H1 (cell line): Measurements from ENCODE around the gene ADCY2. TPM values are rescaled to one million over a fixed set of nuclear protein-coding genes. Genes with fewer than 3 reads are reported as not detected.

Experiments used
- CTCF ChIA-PET: fragments of 300-600 bp; sonication (Branson Sonifier 250); formaldehyde crosslinking; loops from one replicate; lab custom pipeline; 2021; ENCODE audit not compliant: partially characterized antibody; lab: Charles Lee
- POLR2A ChIA-PET: fragments of 300-600 bp; sonication (Branson Sonifier 250); formaldehyde crosslinking; loops from one replicate; lab custom pipeline; 2021; ENCODE audit warnings: inconsistent platforms; ENCODE audit not compliant: partially characterized antibody; lab: Charles Lee
- DNase-seq, 2 experiments: peaks; one replicate each; pipeline versions ENCODE4 v3.0.0 to v3.0.0-alpha.2; 2010 to 2022; ENCODE audit warnings: low spot score in 2 of 2, low read depth in 1 of 2, mixed read lengths in 1 of 2
- FAIRE-seq: peaks from 2 replicates; lab custom pipeline; 2011; peaks lifted over from hg19 to GRCh38; lab: Jason Lieb, UNC
- H2AFZ ChIP-seq: 2 replicates; pipeline ENCODE4 v1.8.1; 2012; ENCODE audit warnings: low read length, inconsistent platforms
- H2AK5ac ChIP-seq: 2 replicates; pipeline ENCODE4 v1.6.1; 2013; ENCODE audit warnings: low read depth, low read length
- H2BK120ac ChIP-seq: replicated peaks from 2 replicates; pipeline ENCODE3; 2013; ENCODE audit warnings: low read depth, low read length, inconsistent platforms
- H2BK12ac ChIP-seq: 2 replicates; pipeline ENCODE4 v1.6.1; 2013; ENCODE audit warnings: low read depth, low read length
- H2BK15ac ChIP-seq: 2 replicates; pipeline ENCODE4 v1.6.1; 2013; ENCODE audit warnings: low read length
- H2BK20ac ChIP-seq: 2 replicates; pipeline ENCODE4 v1.6.1; 2013; ENCODE audit warnings: low read length
- H2BK5ac ChIP-seq: 2 replicates; pipeline ENCODE4 v1.6.1; 2013; ENCODE audit warnings: low read depth, low read length
- H3K14ac ChIP-seq: 2 replicates; pipeline ENCODE4 v1.6.1; 2013; ENCODE audit warnings: inconsistent platforms; ENCODE audit not compliant: insufficient read length
- H3K18ac ChIP-seq: 2 replicates; pipeline ENCODE4 v1.6.1; 2013; ENCODE audit warnings: low read length; ENCODE audit errors: extremely low read depth
- H3K23ac ChIP-seq: 2 replicates; pipeline ENCODE4 v1.6.1; 2013; ENCODE audit warnings: inconsistent platforms; ENCODE audit not compliant: insufficient read length
- H3K23me2 ChIP-seq: 2 replicates; pipeline ENCODE4 v1.6.1; 2013; ENCODE audit warnings: low read depth, low read length
- H3K27ac ChIP-seq: 2 replicates; pipeline ENCODE4 v1.6.1; 2011; ENCODE audit warnings: low read depth, low read length, inconsistent platforms
- H3K27me3 ChIP-seq, 4 experiments: replicated peaks in 1 of 4; 1 replicate in 1 of 4; 2 replicates in 3 of 4; pipeline versions ENCODE4 v1.6.1 to v1.8.1; 2011 to 2013; ENCODE audit warnings: low read length in 3 of 4, mild to moderate bottlenecking in 3 of 4, inconsistent platforms in 2 of 4, mixed read lengths in 2 of 4, moderate library complexity in 1 of 4; ENCODE audit not compliant: control insufficient read depth in 3 of 4, insufficient read depth in 3 of 4; ENCODE audit errors: extremely low read depth in 1 of 4
- H3K36me3 ChIP-seq, 4 experiments: 2 replicates each; pipeline versions ENCODE4 v1.6.1 to v1.8.1; 2011 to 2013; ENCODE audit warnings: mild to moderate bottlenecking in 4 of 4, low read length in 3 of 4, moderate library complexity in 2 of 4, control low read depth in 1 of 4, inconsistent platforms in 1 of 4; ENCODE audit not compliant: insufficient read depth in 4 of 4, control insufficient read depth in 2 of 4
- H3K4ac ChIP-seq: replicated peaks from 2 replicates; pipeline ENCODE3; 2013; ENCODE audit warnings: low read length, low read depth, mixed read lengths, inconsistent platforms; ENCODE audit not compliant: insufficient read length
- H3K4me1 ChIP-seq, 4 experiments: replicated peaks in 1 of 4; 1 replicate in 1 of 4; 2 replicates in 3 of 4; pipeline versions ENCODE4 v1.6.1 to v1.8.1; 2011 to 2013; ENCODE audit warnings: low read length in 3 of 4, inconsistent platforms in 2 of 4, mixed read lengths in 1 of 4; ENCODE audit not compliant: insufficient read depth in 4 of 4, control insufficient read depth in 3 of 4
- H3K4me2 ChIP-seq, 2 experiments: 2 replicates each; pipeline versions ENCODE4 v1.6.1 to v1.8.1; 2011 to 2013; ENCODE audit warnings: low read depth in 2 of 2, low read length in 2 of 2, control low read depth in 1 of 2, inconsistent platforms in 1 of 2, mild to moderate bottlenecking in 1 of 2; ENCODE audit not compliant: insufficient read depth in 1 of 2
- H3K4me3 ChIP-seq, 4 experiments: fragments of 200-600, 300-600 bp in 1 of 4; sonication (generic), shearing (Covaris generic), sonication (Bioruptor Twin) in 1 of 4; 2 replicates each; pipeline versions ENCODE4 v1.5.1 to v1.8.1; 2011 to 2016; ENCODE audit warnings: low read length in 4 of 4, low read depth in 3 of 4, control low read depth in 2 of 4, inconsistent platforms in 2 of 4, mild to moderate bottlenecking in 2 of 4, mixed read lengths in 1 of 4, moderate library complexity in 1 of 4; ENCODE audit not compliant: insufficient read depth in 2 of 4; ENCODE audit errors: extremely low read depth in 1 of 4
- H3K56ac ChIP-seq: replicated peaks from 2 replicates; pipeline ENCODE3; 2013; ENCODE audit warnings: low read depth, mild to moderate bottlenecking, mixed read lengths, low read length, inconsistent platforms; ENCODE audit not compliant: insufficient read length
- H3K79me1 ChIP-seq: 2 replicates; pipeline ENCODE4 v1.6.1; 2013; ENCODE audit warnings: low read depth, low read length, control low read depth
- H3K79me2 ChIP-seq, 2 experiments: 2 replicates each; pipeline versions ENCODE4 v1.6.1 to v1.8.1; 2012 to 2013; ENCODE audit warnings: low read length in 2 of 2, mild to moderate bottlenecking in 2 of 2, inconsistent platforms in 1 of 2; ENCODE audit not compliant: insufficient read depth in 2 of 2, control insufficient read depth in 1 of 2
- H3K9ac ChIP-seq, 4 experiments: replicated peaks in 1 of 4; 1 replicate in 1 of 4; 2 replicates in 3 of 4; pipeline versions ENCODE4 v1.6.1 to v1.8.1; 2011 to 2013; ENCODE audit warnings: low read depth in 3 of 4, low read length in 3 of 4, control low read depth in 2 of 4, mild to moderate bottlenecking in 2 of 4, moderate library complexity in 2 of 4, inconsistent platforms in 1 of 4; ENCODE audit errors: extremely low read depth in 1 of 4
- H3K9me3 ChIP-seq, 2 experiments: 2 replicates each; pipeline versions ENCODE4 v1.6.1 to v1.8.1; 2012 to 2013; ENCODE audit warnings: mild to moderate bottlenecking in 2 of 2, moderate library complexity in 2 of 2, control low read depth in 1 of 2, inconsistent platforms in 1 of 2, low read depth in 1 of 2, low read length in 1 of 2, mixed read lengths in 1 of 2; ENCODE audit not compliant: insufficient read depth in 2 of 2
- H4K20me1 ChIP-seq, 2 experiments: replicated peaks in 1 of 2; 2 replicates each; pipeline versions ENCODE3 to v1.8.1; 2011 to 2013; ENCODE audit warnings: inconsistent platforms in 2 of 2, low read length in 2 of 2, mild to moderate bottlenecking in 1 of 2; ENCODE audit not compliant: insufficient read depth in 2 of 2, control insufficient read depth in 1 of 2
- H4K5ac ChIP-seq: 2 replicates; pipeline ENCODE4 v1.6.1; 2013; ENCODE audit warnings: low read length, low read depth, mixed read lengths, inconsistent platforms; ENCODE audit not compliant: insufficient read length
- H4K8ac ChIP-seq: 2 replicates; pipeline ENCODE4 v1.8.0; 2013; ENCODE audit warnings: mild to moderate bottlenecking, moderate library complexity, low read length, inconsistent platforms; ENCODE audit not compliant: insufficient read depth; ENCODE audit errors: extremely low read depth
- H4K91ac ChIP-seq: replicated peaks from 2 replicates; pipeline ENCODE3; 2013; ENCODE audit warnings: low read length, mixed read lengths, inconsistent platforms; ENCODE audit not compliant: insufficient read length
- FOSL1 ChIP-seq: IDR thresholded peaks from 2 replicates; pipeline ENCODE4 v1.6.1; 2011; ENCODE audit warnings: mild to moderate bottlenecking, low read depth, low read length, moderate library complexity; ENCODE audit not compliant: insufficient read depth
- HDAC6 ChIP-seq: IDR thresholded peaks from one replicate; pipeline ENCODE4 v1.7.1; 2012; ENCODE audit warnings: low read depth, mild to moderate bottlenecking, inconsistent platforms, low read length, moderate library complexity
- SRF ChIP-seq: IDR thresholded peaks from 2 replicates; pipeline ENCODE4 v1.6.1; 2011; ENCODE audit warnings: mild to moderate bottlenecking, low read depth, low read length, moderate library complexity
- SUZ12 ChIP-seq: fragments of 200-600 bp; sonication (generic); IDR thresholded peaks from 2 replicates; pipeline ENCODE4 v1.6.1; 2012; ENCODE audit warnings: mild to moderate bottlenecking, inconsistent platforms, low read length, moderate library complexity, mixed read lengths
- TAF7 ChIP-seq: optimal IDR thresholded peaks from 2 replicates; pipeline ENCODE3; 2011; ENCODE audit warnings: low read depth, mild to moderate bottlenecking, inconsistent platforms, low read length, moderate library complexity, borderline replicate concordance
- WGBS, 2 experiments: shearing (Covaris generic) in 1 of 2; methylation state at CpG; one replicate each; pipeline versions ENCODE4 v1.1.6 to v1.1.7; 2013 to 2015; ENCODE audit warnings: low lambda C conversion rate in 2 of 2, mixed read lengths in 2 of 2, inconsistent platforms in 1 of 2, low coverage in 1 of 2, missing lambda C conversion rate in 1 of 2; ENCODE audit not compliant: insufficient replicate concordance in 2 of 2, insufficient coverage in 1 of 2, insufficient read length in 1 of 2; ENCODE audit errors: extremely low coverage in 1 of 2, missing lambda C conversion rate in 1 of 2; 5-methylcytosine and 5-hydroxymethylcytosine counted together
- polyA plus RNA-seq, 7 experiments: library from polyadenylated mRNA; depleted of rRNA in 3 of 7; stranded (reverse) in 5 of 7; unstranded in 2 of 7; fragments of >200 nt in 5 of 7; fragments of 200-250 nt in 2 of 7; gene quantifications; 1 replicate in 5 of 7; 2 replicates in 1 of 7; 4 replicates in 1 of 7; pipeline versions ENCODE4 v1.2.1 to v1.2.3, GENCODE V29; 2011 to 2013; ENCODE audit warnings: missing spikeins in 2 of 7, mixed read lengths in 2 of 7
- total RNA-seq: library from RNA; stranded (reverse); fragmentation: NEBNext Ultra II Directional; extraction: Animal tissue kit (Norgen Biotek cat#: 25700); gene quantifications from 2 replicates; pipeline ENCODE4 v1.2.1, GENCODE V29; 2021

The ADCY2 gene
- total and polyA plus RNA-seq, 2 of the 8 experiments (the other 6 are each of a cell fraction or from before 2014, with no cell fraction given): 35.8 to 122 TPM

DNA sequence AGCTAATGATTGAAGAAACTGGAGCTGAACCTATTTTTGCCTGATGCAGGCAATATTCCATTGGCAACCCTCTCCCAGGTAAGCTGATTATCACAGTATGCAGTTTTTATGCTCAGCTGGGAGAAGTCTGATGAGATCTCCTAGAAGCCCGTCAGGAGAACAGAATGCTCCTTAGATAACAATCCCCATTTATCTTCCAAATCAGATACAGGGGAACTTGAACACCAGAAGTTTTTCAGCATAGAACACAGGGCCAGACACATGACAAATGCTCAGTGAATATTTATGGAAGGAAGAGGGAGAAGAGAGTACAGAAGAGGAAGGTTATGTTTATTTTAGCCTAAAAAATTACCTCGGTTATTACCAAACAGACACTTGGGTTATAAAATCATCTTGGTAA, 417.1 kb downstream of the ADCY2 start:
- ChIA-PET POLR2A (interaction anchor here (1.2 kb wide), 1 partner anchor 12 kb away, joined by 3 read pairs; no protein-coding TSS in a partner anchor), CTCF (interaction anchor here (0.8 to 9.2 kb wide), 5 partner anchors 14 to 1023 kb away, joined by 3 to 61 read pairs (median 3); no protein-coding TSS in a partner anchor)
- FAIRE-seq (no peak), DNase-seq (no peak)
- Histone ChIP-seq H2BK120ac (no peak overlapping the region), H4K8ac (no peak overlapping the region), H4K20me1 (no peaks in the 10 kb centered on the region), H3K27ac (no peak overlapping the region), H3K4me3 (no peak overlapping the region), H4K91ac (no peak overlapping the region), H2BK5ac (no peak overlapping the region), H2AFZ (no peak overlapping the region), H3K4ac (no peak overlapping the region), H3K56ac (no peak overlapping the region), H3K79me1 (no peaks in the 10 kb centered on the region), H3K79me2 (no peaks in the 10 kb centered on the region), H2BK15ac (no peak overlapping the region), H3K23ac (no peak overlapping the region), H3K27me3 (no peaks in the 10 kb centered on the region), H2BK20ac (no peak overlapping the region), H4K5ac (no peak overlapping the region), H3K4me1 (peaks cover 2 to 13% (median 6%) of the 10 kb centered on the region in 4 experiments; a peak in 6 of 7 replicates), H2AK5ac (no peak overlapping the region), H3K18ac (no peak overlapping the region), H2BK12ac (no peak overlapping the region), H3K4me2 (no peak overlapping the region), H3K9ac (no peak overlapping the region), H3K23me2 (no peaks in the 10 kb centered on the region), H3K36me3 (peaks cover 0 to 6% (median 1%) of the 10 kb centered on the region in 4 experiments; a peak in 1 of 8 replicates), H3K9me3 (no peaks in the 10 kb centered on the region), H3K14ac (no peak overlapping the region)
- TF ChIP-seq SUZ12 (no peak), SRF (no peak), FOSL1 (no peak), TAF7 (no peak), HDAC6 (no peak)
- 84% methylated on average over 2 of the region's 2 CpGs; no CpG with 5 or more reads in 1 of the 2 experiments for WGBS, 2 experiments
